Neuron (in vitro differentiated cells): ENCODE measurements around the gene FHAD1.

ENCODE experiments used
- H2AFZ ChIP-seq: one replicate; pipeline ENCODE4 v1.6.1; 2013; ENCODE audit warnings: low read depth, mild to moderate bottlenecking, inconsistent platforms, low read length, moderate library complexity
- H3K27me3 ChIP-seq: one replicate; pipeline ENCODE4 v1.6.1; 2013; ENCODE audit warnings: low read length; ENCODE audit not compliant: insufficient read depth
- H3K36me3 ChIP-seq: one replicate; pipeline ENCODE4 v1.6.1; 2013; ENCODE audit warnings: low read length; ENCODE audit not compliant: insufficient read depth
- H3K4me1 ChIP-seq: one replicate; pipeline ENCODE4 v1.6.1; 2013; ENCODE audit warnings: low read length; ENCODE audit not compliant: insufficient read depth
- H3K4me3 ChIP-seq: 2 replicates; pipeline ENCODE4 v1.5.1; 2013; ENCODE audit warnings: mild to moderate bottlenecking, low read length, moderate library complexity
- H3K9me3 ChIP-seq: one replicate; pipeline ENCODE4 v1.6.1; 2013; ENCODE audit warnings: low read length

Gene FHAD1

DNA sequence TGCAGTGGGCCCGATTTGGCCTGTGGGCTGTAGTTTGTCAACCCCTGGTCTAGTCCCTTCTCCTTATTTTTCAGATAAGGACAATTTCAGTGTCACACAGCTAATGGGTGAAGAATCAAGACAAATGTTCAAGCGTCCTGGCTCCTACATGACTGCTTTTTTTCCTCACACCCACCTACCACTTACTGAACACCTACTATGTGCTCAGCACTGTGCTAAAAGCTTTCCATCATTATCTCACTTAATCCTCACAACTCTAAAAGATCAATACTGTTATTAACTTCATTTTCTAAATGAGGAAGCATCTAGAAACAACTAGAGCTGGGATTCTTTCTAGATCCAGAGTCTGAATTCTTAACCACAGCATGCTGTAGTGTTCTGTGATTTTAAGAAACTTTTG lies 94.2 kb downstream of the FHAD1 start:
- peaks cover 3% of the 10 kb centered on the region for H3K9me3 ChIP-seq
- no peaks in the 10 kb centered on the region for H3K27me3 ChIP-seq
- H3K4me3 ChIP-seq: no peak overlapping the region
- no peaks in the 10 kb centered on the region for H3K36me3 ChIP-seq
- no peak overlapping the region for H2AFZ ChIP-seq
- H3K4me1 ChIP-seq: peaks cover 4% of the 10 kb centered on the region

DNA sequence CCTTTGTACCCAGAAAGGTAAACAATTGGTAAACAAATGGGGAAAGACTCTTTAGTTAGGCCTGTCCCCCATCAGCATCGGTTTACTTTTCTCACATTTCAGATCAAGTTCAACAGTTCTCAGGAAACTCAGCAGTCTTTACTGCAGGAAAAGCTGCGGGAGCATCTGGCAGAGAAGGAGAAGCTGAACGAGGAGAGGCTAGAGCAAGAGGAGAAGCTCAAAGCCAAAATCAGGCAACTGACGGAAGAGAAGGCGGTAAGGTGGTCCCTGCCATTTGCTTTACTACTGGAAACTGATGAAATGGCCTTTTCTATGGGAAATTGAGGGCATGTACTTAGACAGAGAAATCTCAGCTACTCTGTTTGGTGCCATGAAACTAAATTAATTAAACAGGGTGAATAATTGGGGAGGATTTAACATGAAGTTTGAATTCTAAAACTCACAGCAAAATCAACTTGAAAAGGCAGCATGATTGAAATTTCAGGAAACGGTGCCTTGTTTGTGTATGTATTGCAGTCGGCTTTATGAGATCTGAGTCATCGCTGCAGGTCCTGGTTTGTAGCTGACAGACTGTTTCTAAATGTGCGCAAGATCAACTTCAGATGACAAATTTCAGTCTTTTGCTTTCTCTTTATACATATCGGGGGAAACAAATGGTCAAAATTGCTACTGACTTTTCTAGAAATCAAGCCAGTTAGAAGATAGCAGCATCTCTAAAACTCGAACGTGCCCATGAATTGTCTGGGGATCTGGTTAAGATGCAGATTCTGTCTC lies 94.8 kb downstream of the FHAD1 start:
- Histone ChIP-seq H3K27me3 (no peaks in the 10 kb centered on the region), H2AFZ (no peak overlapping the region), H3K36me3 (no peaks in the 10 kb centered on the region), H3K4me3 (no peak overlapping the region), H3K4me1 (peaks cover 4% of the 10 kb centered on the region), H3K9me3 (peaks cover 3% of the 10 kb centered on the region)

DNA sequence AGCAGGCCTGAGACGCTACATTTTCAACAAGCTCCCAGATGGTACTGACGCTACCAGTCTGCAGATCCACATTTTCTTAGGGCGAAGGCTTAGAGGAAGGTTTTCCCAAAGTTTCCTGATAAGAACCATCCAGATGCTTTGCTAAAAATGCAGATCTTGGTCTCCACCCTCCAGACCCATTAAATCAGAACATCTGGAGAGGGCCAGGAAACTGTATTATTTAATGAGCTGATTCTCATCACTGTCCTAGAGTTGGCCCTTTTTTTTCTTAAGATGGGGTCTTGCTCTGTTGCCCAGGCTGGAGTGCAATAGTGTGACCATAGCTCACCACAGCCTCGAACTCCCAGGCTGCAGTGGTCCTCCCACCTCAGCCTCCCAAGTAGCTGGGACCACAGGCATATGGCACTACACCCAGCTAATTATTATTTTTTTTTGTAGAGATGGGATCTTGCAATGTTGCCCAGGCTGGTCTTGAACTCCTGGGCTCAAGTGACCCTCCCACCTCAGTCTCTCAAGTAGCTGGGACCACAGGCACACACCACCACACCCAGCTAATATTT lies 95.5 kb downstream of the FHAD1 start:
- peaks cover 3% of the 10 kb centered on the region for H3K9me3 ChIP-seq
- no peak overlapping the region for H3K4me3 ChIP-seq
- H3K36me3 ChIP-seq: no peaks in the 10 kb centered on the region
- no peaks in the 10 kb centered on the region for H3K27me3 ChIP-seq
- peaks cover 4% of the 10 kb centered on the region for H3K4me1 ChIP-seq
- no peak overlapping the region for H2AFZ ChIP-seq

DNA sequence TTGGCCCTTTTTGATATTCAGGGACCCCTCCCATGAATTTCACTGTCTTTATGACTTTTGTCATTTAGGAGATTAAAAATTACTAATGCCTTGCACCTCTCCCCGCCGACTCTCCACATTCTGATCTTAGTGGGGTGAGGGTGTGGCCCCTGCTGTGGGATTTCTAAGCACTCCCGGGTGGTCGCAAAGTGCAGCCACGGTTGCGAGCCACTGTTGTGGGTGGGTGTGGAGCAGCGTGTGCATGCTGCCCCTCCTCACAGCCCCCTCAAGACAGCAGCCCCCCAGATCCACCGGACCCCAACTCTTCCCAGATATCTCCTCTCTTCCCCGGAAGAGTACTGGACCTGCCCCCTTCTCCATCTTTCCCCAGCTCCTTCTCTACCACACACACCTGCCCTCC lies 96.1 kb downstream of the FHAD1 start:
- Histone ChIP-seq H2AFZ (no peak overlapping the region), H3K4me3 (no peak overlapping the region), H3K9me3 (peaks cover 3% of the 10 kb centered on the region), H3K36me3 (no peaks in the 10 kb centered on the region), H3K4me1 (peaks cover 4% of the 10 kb centered on the region), H3K27me3 (no peaks in the 10 kb centered on the region)

DNA sequence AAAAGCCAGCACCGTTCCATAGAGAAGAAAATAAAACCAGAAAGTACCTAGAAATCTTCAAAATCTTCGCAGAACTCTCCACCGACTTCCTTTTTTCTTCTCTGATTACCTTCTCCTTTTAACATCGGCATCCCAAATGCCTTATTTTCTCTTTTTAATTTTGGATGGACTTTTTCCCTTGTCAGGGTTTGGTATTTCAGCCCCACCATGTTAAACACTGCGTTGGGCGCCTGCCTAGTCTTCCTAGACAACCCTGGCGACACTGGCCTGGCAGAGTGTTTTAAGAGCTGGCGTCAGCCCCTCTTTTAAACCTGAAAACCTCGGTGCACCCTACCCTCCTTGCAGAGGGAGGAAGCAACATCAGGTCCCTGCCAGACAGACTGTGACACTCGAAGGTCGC lies 96.7 kb downstream of the FHAD1 start:
- no peaks in the 10 kb centered on the region for H3K9me3 ChIP-seq
- no peak overlapping the region for H3K4me3 ChIP-seq
- H3K4me1 ChIP-seq: peaks cover 4% of the 10 kb centered on the region
- no peak overlapping the region for H2AFZ ChIP-seq
- no peaks in the 10 kb centered on the region for H3K36me3 ChIP-seq
- H3K27me3 ChIP-seq: no peaks in the 10 kb centered on the region

DNA sequence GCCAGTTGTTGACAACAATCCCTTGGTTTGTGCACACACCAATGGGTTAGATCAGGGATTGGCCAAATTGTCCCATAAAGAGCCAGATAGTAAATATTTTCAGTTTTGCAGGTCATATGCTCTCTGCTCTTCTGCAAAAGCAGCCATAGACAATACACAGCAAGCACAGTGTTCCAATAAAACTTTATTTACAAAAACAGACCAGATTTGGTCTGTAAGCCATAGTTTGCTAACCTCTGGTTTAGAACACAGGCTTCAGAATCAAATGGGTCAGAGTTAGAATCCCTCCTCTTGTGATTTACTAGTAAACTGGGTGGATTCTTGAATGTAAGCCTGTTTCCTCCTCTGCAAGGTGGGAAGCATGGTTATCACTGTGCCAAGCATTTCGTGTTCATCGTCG lies 97.4 kb downstream of the FHAD1 start:
- Histone ChIP-seq H3K4me3 (no peak overlapping the region), H2AFZ (no peak overlapping the region), H3K36me3 (no peaks in the 10 kb centered on the region), H3K4me1 (peaks cover 4% of the 10 kb centered on the region), H3K27me3 (no peaks in the 10 kb centered on the region), H3K9me3 (no peaks in the 10 kb centered on the region)

DNA sequence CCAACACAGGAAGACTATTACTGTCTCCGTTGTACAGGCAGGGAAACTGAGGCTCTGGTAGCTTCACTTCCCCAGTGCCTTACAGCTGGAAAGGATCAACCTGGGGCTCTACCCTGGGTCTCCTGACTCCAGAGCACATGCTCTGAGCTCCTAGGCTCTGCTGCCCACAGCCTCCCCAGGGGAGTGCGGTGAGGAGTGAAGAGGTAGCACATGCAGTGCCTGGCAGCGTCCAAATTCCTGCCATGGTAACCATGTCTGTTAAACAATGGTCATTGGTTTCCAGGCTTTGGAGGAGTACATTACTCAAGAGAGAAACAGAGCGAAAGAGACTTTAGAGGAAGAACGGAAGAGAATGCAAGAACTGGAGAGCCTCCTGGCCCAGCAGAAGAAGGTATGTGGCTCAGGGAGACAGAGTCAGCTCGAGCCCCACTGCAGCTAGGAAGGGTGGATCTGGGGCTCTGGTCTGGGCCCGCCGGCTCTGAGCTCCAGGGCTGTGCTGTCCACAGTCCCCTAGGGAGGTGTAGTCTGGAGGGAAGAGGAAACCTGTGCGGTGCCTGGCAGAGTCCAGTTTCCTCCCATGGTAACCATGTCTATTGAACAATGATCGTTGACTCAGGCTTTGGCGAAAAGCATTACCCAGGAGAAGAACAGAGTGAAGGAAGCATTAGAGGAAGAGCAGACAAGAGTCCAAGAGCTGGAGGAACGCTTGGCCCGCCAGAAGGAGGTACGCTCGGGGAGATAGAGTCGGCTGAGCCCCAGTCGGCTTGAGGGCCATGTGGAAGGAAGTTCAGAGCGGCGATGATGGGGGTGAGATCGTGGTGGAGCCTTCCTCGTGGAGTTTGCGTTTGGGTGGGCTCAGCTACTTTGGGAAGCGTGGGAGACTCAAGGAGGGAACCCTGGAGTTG lies 98.0 kb downstream of the FHAD1 start:
- Histone ChIP-seq H3K27me3 (no peaks in the 10 kb centered on the region), H3K36me3 (no peaks in the 10 kb centered on the region), H3K4me3 (no peak overlapping the region), H3K4me1 (no peaks in the 10 kb centered on the region), H3K9me3 (no peaks in the 10 kb centered on the region), H2AFZ (no peak overlapping the region)

DNA sequence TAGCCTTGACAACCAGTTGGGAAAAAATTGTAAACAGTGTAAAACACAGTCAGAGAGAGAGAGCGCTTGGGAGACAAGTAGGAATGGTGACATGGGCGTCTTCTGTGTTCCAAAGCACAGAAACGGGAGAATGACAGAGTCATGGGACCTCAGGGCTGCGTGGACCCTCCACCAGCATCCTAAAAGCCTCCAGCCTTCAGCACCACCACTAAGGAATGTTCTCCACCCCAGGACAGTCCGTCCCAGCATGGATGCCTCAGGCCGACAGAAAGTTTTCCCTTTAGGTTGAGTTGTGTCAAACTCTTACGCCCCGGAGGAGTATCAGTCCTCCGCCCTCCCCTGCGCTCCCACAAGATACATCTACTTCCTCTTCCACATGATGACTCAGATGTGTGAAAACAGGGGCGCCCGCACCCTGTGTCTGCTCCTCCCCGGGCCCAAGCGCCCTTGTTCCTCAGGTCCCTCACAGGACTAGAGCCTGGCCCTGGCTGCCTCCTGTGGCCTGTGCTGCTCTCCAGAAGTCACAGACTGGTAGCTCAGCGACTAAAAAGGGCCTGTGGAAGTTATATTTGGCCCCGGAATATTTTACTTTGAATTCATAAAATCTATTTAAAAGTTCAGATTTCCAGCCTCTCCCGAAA lies 98.8 kb downstream of the FHAD1 start:
- H3K4me1 ChIP-seq: no peaks in the 10 kb centered on the region
- H3K27me3 ChIP-seq: no peaks in the 10 kb centered on the region
- no peak overlapping the region for H3K4me3 ChIP-seq
- no peaks in the 10 kb centered on the region for H3K9me3 ChIP-seq
- no peaks in the 10 kb centered on the region for H3K36me3 ChIP-seq
- no peak overlapping the region for H2AFZ ChIP-seq

DNA sequence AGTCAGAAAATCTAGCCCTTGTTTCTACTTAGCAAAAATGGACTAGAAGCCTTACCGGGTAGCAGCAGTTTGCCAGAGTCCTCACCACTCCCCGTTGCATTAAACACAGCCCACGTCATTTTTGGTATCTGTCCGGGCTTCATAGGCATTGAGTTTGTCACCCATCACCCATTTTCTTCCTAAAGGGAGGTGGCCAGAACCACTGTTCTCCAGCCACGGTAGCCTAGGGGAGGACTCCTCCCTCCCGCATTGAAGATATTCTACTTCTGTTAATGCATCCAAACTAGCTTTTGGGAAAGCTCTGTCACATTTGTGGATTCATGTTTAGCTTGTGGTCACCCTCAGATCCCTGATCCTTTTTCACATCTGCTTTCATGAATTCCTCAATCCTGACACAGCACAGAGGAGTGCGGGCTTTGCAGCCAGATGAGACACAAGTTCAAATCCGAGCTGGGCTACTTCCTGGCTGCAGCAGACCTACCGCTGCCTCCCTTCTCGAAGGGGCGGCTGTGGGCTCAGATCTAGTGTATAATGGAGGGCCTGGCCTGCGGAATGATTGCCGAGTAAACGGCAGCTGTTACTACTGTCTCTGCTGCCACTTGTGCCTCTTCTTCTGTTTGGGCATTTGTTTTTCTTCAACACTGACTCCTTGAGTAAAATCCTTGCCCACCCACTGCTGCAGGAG lies 99.5 kb downstream of the FHAD1 start:
- no peaks in the 10 kb centered on the region for H3K27me3 ChIP-seq
- no peaks in the 10 kb centered on the region for H3K4me1 ChIP-seq
- no peak overlapping the region for H2AFZ ChIP-seq
- no peaks in the 10 kb centered on the region for H3K36me3 ChIP-seq
- no peak overlapping the region for H3K4me3 ChIP-seq
- no peaks in the 10 kb centered on the region for H3K9me3 ChIP-seq

DNA sequence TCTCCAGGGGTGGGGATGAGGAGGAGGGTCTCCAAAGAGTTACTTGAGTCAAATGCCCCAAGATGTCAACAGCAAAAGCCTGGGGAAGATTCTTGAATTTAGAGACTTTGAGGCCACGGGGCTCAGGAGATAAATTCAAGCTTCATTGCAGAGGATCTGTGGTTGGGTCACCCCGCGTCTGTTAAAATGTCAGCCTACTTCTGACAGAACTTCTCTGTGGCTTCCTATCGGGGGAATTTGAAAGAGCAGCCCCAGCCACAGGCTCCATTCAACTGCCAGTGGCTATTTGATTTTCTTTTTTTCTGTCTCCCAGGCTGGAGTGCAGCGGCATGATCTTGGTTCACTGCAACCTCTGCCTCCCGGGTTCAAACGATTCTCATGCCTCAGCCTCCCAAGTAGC lies 100.2 kb downstream of the FHAD1 start:
- no peaks in the 10 kb centered on the region for H3K4me1 ChIP-seq
- H3K9me3 ChIP-seq: no peaks in the 10 kb centered on the region
- no peaks in the 10 kb centered on the region for H3K36me3 ChIP-seq
- no peak overlapping the region for H2AFZ ChIP-seq
- no peak overlapping the region for H3K4me3 ChIP-seq
- H3K27me3 ChIP-seq: no peaks in the 10 kb centered on the region

DNA sequence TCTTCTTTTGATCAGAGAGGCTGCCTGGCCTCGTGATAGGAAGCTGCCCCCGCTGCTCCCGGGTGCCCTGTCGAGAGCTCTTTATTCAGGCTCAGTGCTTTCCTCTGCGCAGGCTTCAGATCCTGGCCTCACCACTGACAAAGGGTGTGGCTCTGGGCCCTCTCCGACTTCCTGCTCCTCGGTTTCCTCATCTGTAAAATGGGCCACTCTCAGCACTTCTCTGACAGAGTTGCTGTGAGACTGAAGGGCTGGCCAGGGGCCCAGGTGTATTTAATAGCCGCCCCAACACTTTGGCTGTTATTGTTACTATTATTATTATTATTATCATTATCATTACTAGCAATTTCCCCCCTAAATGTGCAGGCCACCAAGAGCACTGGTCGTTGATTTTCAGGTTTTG lies 101.6 kb downstream of the FHAD1 start:
- no peak overlapping the region for H2AFZ ChIP-seq
- no peaks in the 10 kb centered on the region for H3K36me3 ChIP-seq
- H3K4me1 ChIP-seq: no peaks in the 10 kb centered on the region
- no peaks in the 10 kb centered on the region for H3K9me3 ChIP-seq
- no peaks in the 10 kb centered on the region for H3K27me3 ChIP-seq
- no peak overlapping the region for H3K4me3 ChIP-seq

DNA sequence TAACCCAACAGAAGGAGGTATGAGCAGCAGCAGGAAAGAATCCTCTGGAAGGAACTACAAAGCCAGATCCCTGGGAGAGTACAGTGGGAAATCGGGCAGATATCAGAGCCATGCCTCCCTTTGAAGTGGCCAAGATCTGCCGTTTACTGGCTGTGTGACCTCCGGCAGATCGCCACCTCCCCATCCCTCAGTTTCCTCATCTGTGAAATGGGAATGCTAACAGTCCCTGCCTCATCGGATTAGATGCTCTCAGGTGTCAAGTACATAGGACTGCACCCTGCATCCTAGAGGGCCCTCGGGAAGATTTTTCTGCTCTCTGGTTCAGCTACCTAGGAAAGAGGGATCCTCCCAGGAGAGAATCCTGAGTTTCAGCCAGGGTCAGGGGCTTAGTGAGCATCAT lies 102.1 kb downstream of the FHAD1 start:
- Histone ChIP-seq H3K4me1 (no peaks in the 10 kb centered on the region), H3K9me3 (no peaks in the 10 kb centered on the region), H2AFZ (no peak overlapping the region), H3K36me3 (no peaks in the 10 kb centered on the region), H3K4me3 (no peak overlapping the region), H3K27me3 (no peaks in the 10 kb centered on the region)
